Measurements from ENCODE around the gene ALKBH3.

DNA sequence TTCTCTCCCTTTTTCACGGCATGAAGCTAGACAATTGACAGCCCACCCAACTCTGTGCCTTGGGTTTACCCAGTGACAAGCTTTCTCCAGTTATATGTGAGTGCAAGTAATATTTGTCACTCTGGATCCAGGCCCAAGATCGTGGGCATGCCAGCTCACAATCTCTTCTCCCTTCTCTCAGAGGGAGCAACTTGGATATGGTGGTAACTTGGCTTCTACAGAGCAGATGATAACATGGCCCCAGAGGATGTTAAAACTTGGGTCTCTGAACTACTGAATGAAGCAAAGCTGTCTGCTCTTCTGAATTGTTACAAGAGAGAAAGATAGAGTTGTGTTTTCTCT lies 82.6 kb downstream of the ALKBH3 start:
- TF ChIP-seq CEBPB (IDR thresholded peaks at IDR 0.05), result no peak
- TF ChIP-seq, protein P1, sequence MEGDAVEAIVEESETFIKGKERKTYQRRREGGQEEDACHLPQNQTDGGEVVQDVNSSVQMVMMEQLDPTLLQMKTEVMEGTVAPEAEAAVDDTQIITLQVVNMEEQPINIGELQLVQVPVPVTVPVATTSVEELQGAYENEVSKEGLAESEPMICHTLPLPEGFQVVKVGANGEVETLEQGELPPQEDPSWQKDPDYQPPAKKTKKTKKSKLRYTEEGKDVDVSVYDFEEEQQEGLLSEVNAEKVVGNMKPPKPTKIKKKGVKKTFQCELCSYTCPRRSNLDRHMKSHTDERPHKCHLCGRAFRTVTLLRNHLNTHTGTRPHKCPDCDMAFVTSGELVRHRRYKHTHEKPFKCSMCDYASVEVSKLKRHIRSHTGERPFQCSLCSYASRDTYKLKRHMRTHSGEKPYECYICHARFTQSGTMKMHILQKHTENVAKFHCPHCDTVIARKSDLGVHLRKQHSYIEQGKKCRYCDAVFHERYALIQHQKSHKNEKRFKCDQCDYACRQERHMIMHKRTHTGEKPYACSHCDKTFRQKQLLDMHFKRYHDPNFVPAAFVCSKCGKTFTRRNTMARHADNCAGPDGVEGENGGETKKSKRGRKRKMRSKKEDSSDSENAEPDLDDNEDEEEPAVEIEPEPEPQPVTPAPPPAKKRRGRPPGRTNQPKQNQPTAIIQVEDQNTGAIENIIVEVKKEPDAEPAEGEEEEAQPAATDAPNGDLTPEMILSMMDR (IDR thresholded peaks at IDR 0.05), result no peak
- no peak for TF ChIP-seq HEYL (CRISPR knock-in tag; IDR thresholded peaks at IDR 0.05)
- no peak for TF ChIP-seq POLR2A (IDR thresholded peaks at IDR 0.05; ENCODE audit: low read length)
- TF ChIP-seq EHMT2 (IDR thresholded peaks at IDR 0.05; ENCODE audit: low read depth), result no peak
- TF ChIP-seq, protein P2, sequence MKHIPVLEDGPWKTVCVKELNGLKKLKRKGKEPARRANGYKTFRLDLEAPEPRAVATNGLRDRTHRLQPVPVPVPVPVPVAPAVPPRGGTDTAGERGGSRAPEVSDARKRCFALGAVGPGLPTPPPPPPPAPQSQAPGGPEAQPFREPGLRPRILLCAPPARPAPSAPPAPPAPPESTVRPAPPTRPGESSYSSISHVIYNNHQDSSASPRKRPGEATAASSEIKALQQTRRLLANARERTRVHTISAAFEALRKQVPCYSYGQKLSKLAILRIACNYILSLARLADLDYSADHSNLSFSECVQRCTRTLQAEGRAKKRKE (CRISPR knock-in tag; IDR thresholded peaks at IDR 0.05; ENCODE audit: low read depth), result no peak
- TF ChIP-seq CHD2 (IDR thresholded peaks at IDR 0.05; ENCODE audit: low read length, partially characterized antibody), result no peak
- no peak for TF ChIP-seq MAFK (IDR thresholded peaks at IDR 0.05; ENCODE audit: partially characterized antibody)
- TF ChIP-seq CBX8 (IDR thresholded peaks at IDR 0.05), result no peak
- no peak for TF ChIP-seq MAX (IDR thresholded peaks at IDR 0.05)
- TF ChIP-seq MYC (IDR thresholded peaks at IDR 0.05; ENCODE audit: borderline replicate concordance, low read length), result no peak
- TF ChIP-seq RAD21 (conservative IDR thresholded peaks at IDR 0.05 in 1 of 2, IDR thresholded peaks at IDR 0.05 in 1 of 2), result no peak
- no peak for TF ChIP-seq REST (IDR thresholded peaks at IDR 0.05)

Measured in A549 (cell line).